Prostate gland (tissue), 2 donors: ENCODE results near the gene GRID1. TPM values are rescaled to one million over a fixed set of nuclear protein-coding genes. Genes with fewer than 3 reads are reported as not detected.

ENCODE experiments used
- DNase-seq: peaks from one replicate; pipeline ENCODE4 v3.0.0-alpha.2; 2019; ENCODE audit warnings: low spot score
- H3K27ac ChIP-seq, 2 donors: fragments of 200-600 bp; sonication (generic); 2 replicates each; pipeline ENCODE4 v1.5.1; 2017 to 2019
- H3K27me3 ChIP-seq: fragments of 200-600 bp; sonication (generic); replicated peaks from 2 replicates; pipeline ENCODE4 v1.5.1; 2019; ENCODE audit not compliant: insufficient read depth
- H3K36me3 ChIP-seq, 2 donors: fragments of 200-600 bp; sonication (generic); 1 replicate in 1 of 2; 2 replicates in 1 of 2; pipeline versions ENCODE4 v1.5.1 to v1.8.1; 2017 to 2019
- H3K4me1 ChIP-seq: fragments of 200-600 bp; sonication (generic); replicated peaks from 2 replicates; pipeline ENCODE4 v1.5.1; 2019
- H3K4me3 ChIP-seq, 2 donors: fragments of 200-600 bp; sonication (generic); 2 replicates each; pipeline ENCODE4 v1.5.1; 2017 to 2019
- H3K9me3 ChIP-seq: fragments of 200-600 bp; sonication (generic); 2 replicates; pipeline ENCODE4 v1.5.1; 2017
- POLR2A ChIP-seq: fragments of 450-650 bp; IDR thresholded peaks from one replicate; pipeline ENCODE4 v1.6.1; 2016; ENCODE audit warnings: antibody characterized with exemption, mild to moderate bottlenecking
- POLR2AphosphoS5 ChIP-seq: sonication (generic); formaldehyde crosslinking; IDR thresholded peaks from one replicate; pipeline ENCODE4 v1.6.1; 2017; ENCODE audit warnings: antibody characterized with exemption
- WGBS: methylation state at CpG from one replicate; pipeline ENCODE4 v1.1.5; 2018; 5-methylcytosine and 5-hydroxymethylcytosine counted together
- intact Hi-C: fragments of 100-400 bp; cut with DNase I; formaldehyde crosslinking; loops from one replicate; pipeline ENCODE4 v1.14.2; 2022
- total RNA-seq, 2 donors: library from RNA; depleted of rRNA; stranded (reverse); fragments of >200 nt; gene quantifications; one replicate each; pipeline ENCODE4 v1.1.0, GENCODE V29; 2016
- TF ChIP-seq, protein P1 (sequence below), 4 experiments: fragments of 200-600 bp in 2 of 4; fragments of 450-650 bp in 2 of 4; sonication (generic) in 2 of 4; IDR thresholded peaks; 1 replicate in 3 of 4; 2 replicates in 1 of 4; pipeline ENCODE4 v1.5.1; 2016 to 2019; ENCODE audit warnings: antibody characterized with exemption in 4 of 4, mild to moderate bottlenecking in 2 of 4, moderate library complexity in 2 of 4

Gene GRID1
- total RNA-seq, 2 donors from 2014 or later, result 1.0 to 10.0 TPM

DNA sequence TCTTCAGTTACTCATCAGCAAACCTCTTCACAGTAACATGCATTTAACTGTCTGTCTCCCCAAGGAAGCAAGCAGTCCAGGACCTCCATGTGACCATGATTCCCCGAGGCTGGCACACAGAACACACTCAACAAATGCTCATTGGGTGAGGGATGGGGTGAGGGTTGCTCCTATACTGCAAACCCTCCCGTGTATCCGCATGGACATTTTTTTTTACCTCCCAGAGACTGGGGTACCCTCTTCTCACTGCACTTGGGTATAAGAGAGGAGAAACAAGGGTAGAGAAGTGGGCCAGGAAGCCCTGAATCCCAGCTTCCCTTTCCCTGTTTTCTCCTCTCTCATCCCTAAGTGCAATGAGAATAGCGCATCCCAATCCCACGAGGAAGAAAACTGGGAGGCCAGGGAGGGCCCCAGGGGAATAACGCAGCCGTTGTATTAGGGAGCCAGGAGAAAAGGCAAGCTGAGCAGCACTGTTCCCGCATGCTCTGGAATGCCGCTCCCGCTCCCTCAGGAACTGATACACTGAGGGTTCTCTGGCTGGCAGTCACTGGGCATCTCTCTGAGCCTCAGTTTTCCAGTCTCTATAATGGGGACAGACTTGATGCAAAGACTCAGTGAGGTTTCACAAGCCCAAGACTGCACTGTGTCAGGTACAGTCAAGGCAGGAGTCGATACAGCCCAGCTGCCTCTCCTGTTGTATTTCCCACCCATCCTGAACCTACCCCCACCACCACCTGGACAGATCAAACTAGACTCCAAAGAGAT is 134.6 kb downstream of the GRID1 start:
- Histone ChIP-seq H3K27me3 (no peaks in the 10 kb centered on the region), H3K27ac (no peak overlapping the region), H3K4me3 (no peak overlapping the region), H3K9me3 (no peaks in the 10 kb centered on the region), H3K36me3 (no peaks in the 10 kb centered on the region), H3K4me1 (no peaks in the 10 kb centered on the region)
- 70% methylated on average over 11 of the region's 11 CpGs for WGBS
- intact Hi-C loops, result no loop called here
- no peak for DNase-seq
- TF ChIP-seq POLR2A, result no peak
- TF ChIP-seq, protein P1, sequence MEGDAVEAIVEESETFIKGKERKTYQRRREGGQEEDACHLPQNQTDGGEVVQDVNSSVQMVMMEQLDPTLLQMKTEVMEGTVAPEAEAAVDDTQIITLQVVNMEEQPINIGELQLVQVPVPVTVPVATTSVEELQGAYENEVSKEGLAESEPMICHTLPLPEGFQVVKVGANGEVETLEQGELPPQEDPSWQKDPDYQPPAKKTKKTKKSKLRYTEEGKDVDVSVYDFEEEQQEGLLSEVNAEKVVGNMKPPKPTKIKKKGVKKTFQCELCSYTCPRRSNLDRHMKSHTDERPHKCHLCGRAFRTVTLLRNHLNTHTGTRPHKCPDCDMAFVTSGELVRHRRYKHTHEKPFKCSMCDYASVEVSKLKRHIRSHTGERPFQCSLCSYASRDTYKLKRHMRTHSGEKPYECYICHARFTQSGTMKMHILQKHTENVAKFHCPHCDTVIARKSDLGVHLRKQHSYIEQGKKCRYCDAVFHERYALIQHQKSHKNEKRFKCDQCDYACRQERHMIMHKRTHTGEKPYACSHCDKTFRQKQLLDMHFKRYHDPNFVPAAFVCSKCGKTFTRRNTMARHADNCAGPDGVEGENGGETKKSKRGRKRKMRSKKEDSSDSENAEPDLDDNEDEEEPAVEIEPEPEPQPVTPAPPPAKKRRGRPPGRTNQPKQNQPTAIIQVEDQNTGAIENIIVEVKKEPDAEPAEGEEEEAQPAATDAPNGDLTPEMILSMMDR (IDR thresholded peaks at IDR 0.05), result no peak

DNA sequence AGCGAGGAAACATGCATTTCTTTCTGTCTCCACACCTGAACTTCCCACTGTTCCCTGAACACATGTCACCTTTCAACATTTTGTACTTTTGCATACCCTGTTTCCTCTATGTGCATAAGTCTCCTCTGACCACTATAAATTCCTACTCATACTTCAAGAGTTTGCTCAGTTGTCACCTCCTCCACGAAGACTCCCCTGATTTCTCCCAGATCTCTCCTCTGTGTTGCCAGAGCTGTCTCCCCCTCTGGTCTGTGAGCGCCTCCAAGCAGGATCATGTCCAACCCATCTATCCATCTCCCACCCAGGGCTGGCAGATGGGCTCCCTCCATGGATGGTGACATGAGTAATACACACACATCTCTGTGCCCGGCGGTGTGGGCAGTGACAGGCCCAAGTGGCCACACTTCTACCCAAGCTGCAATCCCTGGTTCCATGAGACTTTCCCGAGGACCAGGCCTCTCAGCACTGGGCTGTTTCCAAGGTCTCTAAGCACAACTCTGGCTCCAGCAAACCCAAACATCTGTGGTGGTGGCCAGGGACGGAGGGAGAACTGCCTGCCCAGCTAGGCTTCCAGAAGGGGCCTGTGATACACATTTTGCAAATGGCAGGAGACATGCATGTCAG is 135.9 kb downstream of the GRID1 start:
- Histone ChIP-seq H3K4me1 (no peaks in the 10 kb centered on the region), H3K27me3 (no peaks in the 10 kb centered on the region), H3K4me3 (no peak overlapping the region), H3K27ac (no peak overlapping the region), H3K9me3 (no peaks in the 10 kb centered on the region), H3K36me3 (no peaks in the 10 kb centered on the region)
- TF ChIP-seq POLR2A (no peak), POLR2AphosphoS5 (no peak)
- TF ChIP-seq, protein P1 (IDR thresholded peaks at IDR 0.05), result no peak
- intact Hi-C loops, result no loop called here
- DNase-seq, result no peak
- 82% methylated on average over 7 of the region's 7 CpGs for WGBS

DNA sequence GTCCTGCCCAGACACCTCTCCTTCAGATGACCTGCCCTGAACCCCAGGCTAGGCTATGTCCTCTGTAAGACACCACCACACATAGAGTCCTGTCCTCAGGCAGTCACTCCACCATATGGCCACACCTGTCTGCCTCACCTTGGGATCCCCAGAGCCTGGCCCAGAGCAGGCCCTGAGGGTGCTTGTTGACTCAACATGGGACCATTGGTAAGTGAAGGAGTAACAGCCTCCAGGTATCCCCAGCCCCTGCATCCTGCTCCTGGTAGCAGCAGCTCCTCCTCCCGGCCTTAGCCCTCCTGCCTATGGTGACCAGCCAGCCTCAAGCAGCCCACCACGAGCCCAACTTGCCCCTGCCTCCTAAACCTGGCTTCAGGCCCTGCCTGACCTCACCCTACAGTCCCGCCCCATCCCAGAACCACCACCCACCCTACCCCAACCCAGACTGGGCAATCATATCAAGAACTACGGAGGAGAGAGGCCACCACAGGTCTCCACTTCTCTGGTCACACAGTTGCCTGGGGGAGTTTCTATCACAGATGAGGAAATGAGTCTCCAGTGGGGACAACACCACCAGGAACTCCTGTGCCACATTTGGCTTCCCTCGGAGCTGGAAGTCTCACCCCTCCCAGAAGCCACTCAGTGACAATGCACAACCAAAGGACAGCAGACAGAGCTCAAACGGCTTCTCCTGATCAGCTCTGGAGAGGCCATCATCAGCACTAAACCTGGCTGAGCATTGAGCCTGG is 136.6 kb downstream of the GRID1 start:
- no peaks in the 10 kb centered on the region for H3K4me1 ChIP-seq
- H3K4me3 ChIP-seq, result no peak overlapping the region
- TF ChIP-seq, protein P1 (IDR thresholded peaks at IDR 0.05), result no peak
- TF ChIP-seq POLR2A, result no peak
- no peak for TF ChIP-seq POLR2AphosphoS5
- H3K9me3 ChIP-seq, result no peaks in the 10 kb centered on the region
- intact Hi-C loops, result no loop called here
- no peak overlapping the region for H3K27ac ChIP-seq
- 89% methylated on average over 6 of the region's 6 CpGs for WGBS
- no peaks in the 10 kb centered on the region for H3K36me3 ChIP-seq
- H3K27me3 ChIP-seq, result no peaks in the 10 kb centered on the region
- no peak for DNase-seq

DNA sequence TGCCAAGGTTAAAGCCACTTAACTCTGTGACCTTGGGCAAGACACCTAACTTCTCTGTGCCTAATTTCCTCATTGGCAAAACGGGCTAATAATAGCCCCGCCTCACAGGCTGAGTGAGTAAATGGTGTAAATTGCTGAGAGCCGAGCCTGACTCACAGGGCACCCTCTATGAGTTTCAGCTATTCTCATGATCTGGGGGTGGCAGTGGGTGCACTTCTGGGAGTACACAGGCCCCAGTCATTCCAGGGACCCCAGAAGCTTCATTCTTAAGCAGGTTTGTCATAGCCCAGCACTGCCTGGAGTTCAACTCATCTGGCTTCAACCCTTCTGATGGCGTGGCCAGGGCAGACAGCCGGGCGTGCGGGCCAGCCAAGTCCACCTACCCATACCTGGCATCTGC is 137.2 kb downstream of the GRID1 start:
- TF ChIP-seq, protein P1 (IDR thresholded peaks at IDR 0.05), result no peak
- no peak for TF ChIP-seq POLR2A
- no peak for TF ChIP-seq POLR2AphosphoS5
- 84% methylated on average over 7 of the region's 7 CpGs for WGBS
- Histone ChIP-seq H3K4me3 (no peak overlapping the region), H3K27ac (no peak overlapping the region), H3K9me3 (no peaks in the 10 kb centered on the region), H3K36me3 (no peaks in the 10 kb centered on the region), H3K4me1 (no peaks in the 10 kb centered on the region), H3K27me3 (no peaks in the 10 kb centered on the region)
- intact Hi-C loops, result no loop called here
- no peak for DNase-seq
